Caki2 (cell line): ENCODE results near the gene ANTXR1. TPM values are rescaled to one million over a fixed set of nuclear protein-coding genes. Genes with fewer than 3 reads are reported as not detected.

Source experiments
- DNase-seq: peaks from one replicate; pipeline ENCODE4 v3.0.0-alpha.2; 2015; ENCODE audit warnings: low read depth
- in situ Hi-C: cut with HindIII; loops from 2 replicates; pipeline ENCODE4 v1.10.0; 2016; ENCODE audit warnings: low sequenced_read_pairs, low pct_unique_long_range_greater_than_20kb, mixed read lengths
- total RNA-seq: library from RNA; depleted of rRNA; stranded (reverse); fragments of >200 nt; shearing (Covaris generic); gene quantifications from 2 replicates; pipeline ENCODE4 v1.2.3, GENCODE V29; 2014; ENCODE audit warnings: low replicate concordance

Gene ANTXR1
- total RNA-seq, 1 experiment from 2014 or later, result 1.1 TPM

- in situ Hi-C loops, result no loop called here
- DNase-seq, result no peak
Measured at GRCh38 chr2:69081757-69082156, 68.8 kb downstream of the ANTXR1 start.

- in situ Hi-C loops, result no loop called here
- DNase-seq, result peak; percentile 78
Measured at GRCh38 chr2:69082430-69082997, 69.5 kb downstream of the ANTXR1 start.

GRCh38 chr2:69083235-69083748 is 70.3 kb downstream of the ANTXR1 start:
- DNase-seq, result peak; percentile 12
- in situ Hi-C loops, result no loop called here

DNA sequence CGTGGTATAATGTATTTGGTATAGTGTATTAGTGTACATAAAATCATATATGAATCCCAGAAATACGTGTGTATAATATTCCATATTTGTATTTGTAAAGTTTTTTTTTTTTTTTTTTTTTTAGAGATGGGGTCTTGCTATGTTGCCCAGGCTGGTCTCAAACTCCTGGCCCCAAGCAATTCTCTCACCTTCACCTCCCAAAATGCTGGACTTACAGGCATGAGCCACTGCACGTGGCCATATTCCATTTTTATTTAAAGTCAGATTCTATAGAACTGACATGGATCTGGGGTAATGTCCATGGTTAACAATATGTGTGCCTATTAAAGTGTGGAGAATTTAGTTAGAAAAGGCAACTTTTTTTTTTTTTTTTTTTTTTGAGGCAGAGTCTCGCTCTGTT is 71.5 kb downstream of the ANTXR1 start:
- DNase-seq, result no peak
- in situ Hi-C loops, result no loop called here

GRCh38 chr2:69086466-69086865 is 73.5 kb downstream of the ANTXR1 start:
- in situ Hi-C loops, result no loop called here
- DNase-seq, result no peak

DNA sequence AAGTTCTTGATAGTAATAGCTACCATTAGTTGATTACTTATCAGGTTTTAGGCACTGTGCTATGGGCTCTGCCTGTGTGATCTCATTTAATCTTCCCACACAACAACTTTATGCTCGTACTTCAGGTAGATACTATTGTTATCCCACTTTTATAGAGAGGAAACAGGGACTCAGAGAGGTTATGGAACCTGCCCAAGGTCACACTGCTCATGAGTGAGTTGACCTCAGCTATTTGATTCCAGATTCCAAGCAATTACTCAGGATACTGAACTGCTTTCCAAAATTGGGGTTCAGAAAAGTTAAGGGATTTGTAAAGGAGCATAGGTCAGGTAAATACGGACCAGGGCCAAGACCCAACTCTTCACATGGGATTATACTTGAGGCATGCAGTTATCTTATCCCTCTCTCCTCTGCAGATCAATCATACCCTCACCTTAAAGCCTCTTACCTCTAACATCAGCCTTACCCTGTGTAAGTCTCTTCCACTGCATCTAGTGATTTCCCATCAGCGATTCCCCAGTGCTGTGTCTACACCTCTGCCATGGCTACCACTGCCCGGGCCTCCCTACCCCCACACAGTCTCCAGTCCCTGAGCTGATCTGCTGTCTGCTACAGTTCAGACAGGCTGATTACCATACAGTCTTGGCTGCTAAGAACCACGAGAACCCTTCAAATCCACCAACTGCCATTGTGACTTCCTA is 74.4 kb downstream of the ANTXR1 start:
- in situ Hi-C loops, result no loop called here
- no peak for DNase-seq

DNA sequence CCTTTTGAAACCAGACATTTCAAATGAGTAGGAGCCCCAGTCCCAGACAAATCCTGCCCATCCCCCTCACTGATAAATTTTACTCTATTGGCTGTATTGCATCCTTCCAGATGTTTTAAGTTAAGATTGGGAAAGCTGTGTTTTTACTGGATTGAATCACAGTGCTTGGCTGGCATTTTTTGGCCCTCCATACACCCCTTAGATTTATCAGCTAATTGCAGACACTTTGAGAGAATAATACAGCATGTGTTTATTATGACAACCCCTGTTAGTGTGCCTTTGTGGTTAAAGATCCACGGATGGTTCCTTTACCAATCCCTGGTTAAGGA is 74.9 kb downstream of the ANTXR1 start:
- DNase-seq, result no peak
- in situ Hi-C loops, result no loop called here

- no peak for DNase-seq
- in situ Hi-C loops, result no loop called here
Measured at GRCh38 chr2:69088466-69088865, 75.5 kb downstream of the ANTXR1 start.

DNA sequence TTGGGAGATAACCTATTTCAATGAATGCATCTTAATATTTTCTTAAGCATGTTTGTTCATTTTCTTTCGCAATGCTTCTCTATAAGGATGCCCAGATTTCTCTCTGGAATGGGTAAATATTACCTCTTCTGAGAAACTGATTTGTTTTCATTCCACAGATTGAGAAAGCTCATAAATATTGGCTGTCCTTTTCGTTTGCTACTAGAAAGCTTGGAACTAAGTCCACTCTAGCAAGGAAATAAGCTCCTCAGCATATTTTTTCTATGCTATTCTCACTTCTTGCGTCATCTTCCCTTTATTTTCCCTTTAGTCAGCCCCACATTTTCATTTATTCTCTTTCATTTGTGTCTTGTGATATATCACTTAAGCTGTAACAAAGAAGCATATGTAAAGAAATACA is 76.3 kb downstream of the ANTXR1 start:
- in situ Hi-C loops, result no loop called here
- no peak for DNase-seq

DNA sequence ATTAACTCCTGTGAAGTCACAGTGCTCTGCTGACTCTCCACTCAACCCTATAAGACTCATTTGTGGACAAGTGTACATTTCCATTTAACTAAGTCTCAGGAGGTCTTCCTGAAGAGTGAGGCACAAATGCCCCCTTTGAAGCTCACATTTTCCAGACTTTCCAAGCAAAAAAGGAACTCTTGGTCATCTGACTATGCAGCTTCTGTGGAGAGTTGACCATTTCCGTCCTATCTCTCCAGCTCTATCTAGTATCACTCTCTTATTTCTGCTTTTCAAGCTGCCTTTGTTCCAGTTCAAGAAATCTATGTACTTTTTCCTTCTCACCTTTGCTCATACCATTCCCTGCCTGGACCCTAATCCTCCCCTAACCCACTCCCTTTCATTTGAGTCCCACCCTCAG is 77.0 kb downstream of the ANTXR1 start:
- in situ Hi-C loops, result no loop called here

DNA sequence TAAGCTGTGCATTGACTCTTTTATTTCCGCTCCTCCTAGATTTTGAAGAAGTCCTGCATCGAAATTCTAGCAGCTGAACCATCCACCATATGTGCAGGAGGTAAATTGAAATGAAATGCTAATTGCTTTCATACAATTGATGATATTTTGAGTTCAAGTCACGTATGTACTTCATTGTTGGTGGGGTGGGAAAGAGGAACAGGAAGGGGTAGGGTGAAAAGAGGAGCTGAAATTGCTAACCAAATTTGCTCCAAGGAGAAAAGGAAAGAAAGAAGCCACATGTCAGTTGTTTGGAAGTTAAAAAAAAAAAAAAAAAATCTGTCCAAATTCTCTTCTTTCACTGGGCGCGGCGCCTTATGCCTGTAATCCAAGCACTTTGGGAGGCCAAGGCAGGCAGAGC is 77.8 kb downstream of the ANTXR1 start:
- in situ Hi-C loops, result no loop called here

More for the DNA sequence above, 77.0 kb downstream of the ANTXR1 start:
- no peak for DNase-seq

DNA sequence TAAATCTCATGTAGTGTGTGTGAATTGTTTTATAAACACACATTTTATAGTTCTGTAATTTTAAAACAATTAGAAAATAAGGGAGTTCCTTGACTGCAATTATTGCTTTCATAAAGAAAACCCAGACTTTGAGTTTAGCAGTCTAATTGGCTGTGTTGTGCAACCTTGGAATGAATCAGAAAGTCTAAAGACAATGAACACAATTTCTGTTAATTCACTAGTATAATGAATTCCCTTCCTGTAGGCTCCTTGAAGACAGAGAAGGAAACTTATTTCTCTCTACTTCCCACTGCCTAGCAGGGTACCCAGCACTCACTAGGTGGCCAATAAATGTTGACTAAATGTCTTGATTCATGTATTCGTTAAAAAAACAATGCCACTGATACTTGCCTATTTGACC is 79.9 kb downstream of the ANTXR1 start:
- in situ Hi-C loops, result no loop called here
- DNase-seq, result no peak

More for the DNA sequence above, 77.8 kb downstream of the ANTXR1 start:
- DNase-seq, result no peak

GRCh38 chr2:69095305-69095704 is 82.3 kb downstream of the ANTXR1 start:
- in situ Hi-C loops, result no loop called here
- DNase-seq, result no peak

GRCh38 chr2:69096326-69097095 is 83.5 kb downstream of the ANTXR1 start:
- in situ Hi-C loops, result no loop called here
- DNase-seq, result no peak

- DNase-seq, result no peak
- in situ Hi-C loops, result no loop called here
Measured at GRCh38 chr2:69097148-69097610, 84.2 kb downstream of the ANTXR1 start.

GRCh38 chr2:69097891-69098655 is 85.1 kb downstream of the ANTXR1 start:
- no peak for DNase-seq
- in situ Hi-C loops, result no loop called here

- in situ Hi-C loops, result no loop called here
- DNase-seq, result no peak
Measured at GRCh38 chr2:69099541-69099940, 86.6 kb downstream of the ANTXR1 start.

- in situ Hi-C loops, result no loop called here
- no peak for DNase-seq
Measured at GRCh38 chr2:69100220-69100723, 87.3 kb downstream of the ANTXR1 start.
